RCC 7860 (cell line): Measurements from ENCODE around the gene CRK.
"Not testable (repeated sequence)": the region's sequence is repeated elsewhere in the genome, so short reads cannot be mapped to it uniquely, and the experiment has no call there.

Source experiments
- DNase-seq: peaks from one replicate; pipeline ENCODE4 v3.0.0-alpha.2; 2015; ENCODE audit warnings: low spot score
- FAIRE-seq: peaks from 2 replicates; lab custom pipeline; 2012; peaks lifted over from hg19 to GRCh38; lab: Jason Lieb, UNC

CRK gene

GRCh38 chr17:1467898-1468492, 12.0 kb upstream of the CRK start:
- no peak for DNase-seq
- no peak for FAIRE-seq

DNA sequence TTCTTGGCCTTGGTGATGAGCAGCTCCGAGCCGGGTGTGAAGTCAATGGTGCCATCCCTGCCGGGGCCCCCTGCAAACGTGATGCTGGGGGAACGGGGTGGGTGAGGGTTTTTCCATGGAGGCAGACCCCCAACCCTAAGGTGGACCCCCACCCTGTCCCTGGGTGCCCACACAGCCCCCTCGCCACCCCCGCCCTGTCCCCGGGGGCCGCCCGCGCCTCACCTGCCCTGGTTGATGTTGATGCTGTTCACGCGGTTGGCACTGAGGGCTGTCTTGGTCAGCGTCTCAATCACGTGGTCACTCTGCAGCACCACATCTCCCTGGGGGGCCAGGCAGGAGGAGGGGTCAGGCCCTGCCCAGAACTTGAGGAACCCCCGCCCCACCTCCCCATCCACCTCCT, 11.2 kb upstream of the CRK start:
- no peak for DNase-seq
- no peak for FAIRE-seq

DNA sequence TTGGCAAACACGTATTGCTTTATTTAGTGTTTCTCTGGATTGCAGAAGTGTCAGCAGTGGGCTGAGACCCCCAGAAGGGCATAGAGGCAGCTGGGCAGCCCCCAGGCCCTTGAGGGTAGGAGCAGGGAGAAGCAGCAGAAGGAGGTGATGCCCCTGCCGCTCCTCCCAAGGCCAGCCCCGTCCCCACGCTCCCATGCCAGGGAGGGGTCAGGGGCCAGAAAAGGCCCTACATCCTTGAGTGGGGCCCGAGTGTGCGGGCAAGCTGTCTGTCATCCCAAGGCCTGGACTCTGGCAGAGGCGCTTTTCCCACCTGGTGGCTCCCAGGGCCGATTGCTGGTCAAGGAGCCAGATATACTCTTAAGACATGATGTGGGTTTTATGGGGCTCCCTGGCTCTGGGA, 8.2 kb upstream of the CRK start:
- FAIRE-seq (no peak), DNase-seq (no peak)

- FAIRE-seq (no peak), DNase-seq (no peak)
Observed at GRCh38 chr17:1462164-1463112, 6.4 kb upstream of the CRK start.

DNA sequence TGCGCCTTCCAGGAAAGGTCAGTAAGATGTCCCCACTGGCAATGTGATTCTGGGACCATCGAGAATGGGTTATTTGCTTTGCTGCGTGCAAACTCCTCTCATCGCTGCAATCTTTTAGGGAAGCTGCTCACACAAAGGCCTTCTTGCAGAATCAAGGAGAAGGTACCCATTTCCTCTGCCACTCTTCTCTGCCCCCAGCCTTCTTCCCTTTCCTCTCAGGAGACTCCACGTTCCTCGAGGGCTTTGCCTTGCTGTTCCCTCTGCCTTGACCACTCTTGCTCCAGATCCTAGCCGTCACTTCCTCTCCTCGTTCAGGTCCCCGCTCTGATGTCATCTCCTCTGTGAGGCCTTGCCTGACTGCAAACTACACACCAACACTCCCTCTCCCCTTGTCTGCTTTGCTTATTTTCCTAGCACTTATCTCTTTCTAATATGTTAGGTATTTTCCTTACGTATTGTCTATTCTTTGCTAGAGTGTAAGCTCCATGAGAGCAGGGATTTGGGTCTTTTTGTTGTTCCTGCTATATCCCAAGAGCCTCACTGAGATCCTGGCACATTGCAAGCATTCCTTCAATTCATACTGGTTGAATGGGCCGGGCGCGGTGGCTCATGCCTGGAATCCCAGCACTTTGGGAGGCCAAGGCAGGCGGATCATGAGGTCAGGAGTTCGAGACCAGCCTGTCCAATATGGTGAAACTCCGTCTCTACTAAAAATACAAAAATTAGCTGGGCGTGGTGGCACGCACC, 5.3 kb upstream of the CRK start:
- DNase-seq (no peak), FAIRE-seq (no peak)

DNA sequence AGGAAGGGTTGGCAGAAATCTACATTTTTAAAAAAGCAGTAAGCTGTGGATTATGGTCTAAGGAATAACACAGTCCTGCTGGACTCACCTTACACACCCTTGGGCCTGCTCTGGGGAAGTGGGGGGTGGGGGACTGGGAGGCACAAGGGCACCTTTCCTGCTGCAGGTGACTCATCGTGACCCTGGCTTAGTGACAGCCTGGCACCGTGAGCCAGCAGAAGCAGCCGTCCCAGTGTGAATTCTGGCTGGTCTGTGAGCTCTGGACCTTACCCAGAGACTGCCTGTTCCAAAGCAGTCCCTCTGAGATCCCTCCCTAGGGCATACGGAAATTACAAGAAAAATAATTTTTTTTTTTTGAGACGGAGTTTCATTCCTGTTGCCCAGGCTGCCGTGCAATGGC, 4.2 kb upstream of the CRK start:
- peak; percentile 53 for DNase-seq

GRCh38 chr17:1455291-1455796, 688 bp downstream of the CRK start:
- FAIRE-seq: no peak
- DNase-seq: peak; percentile 55

More for the DNA sequence above, 4.2 kb upstream of the CRK start:
- FAIRE-seq: no peak

- no peak for DNase-seq
- FAIRE-seq: no peak
Observed at GRCh38 chr17:1454541-1454940, 1.5 kb downstream of the CRK start.

DNA sequence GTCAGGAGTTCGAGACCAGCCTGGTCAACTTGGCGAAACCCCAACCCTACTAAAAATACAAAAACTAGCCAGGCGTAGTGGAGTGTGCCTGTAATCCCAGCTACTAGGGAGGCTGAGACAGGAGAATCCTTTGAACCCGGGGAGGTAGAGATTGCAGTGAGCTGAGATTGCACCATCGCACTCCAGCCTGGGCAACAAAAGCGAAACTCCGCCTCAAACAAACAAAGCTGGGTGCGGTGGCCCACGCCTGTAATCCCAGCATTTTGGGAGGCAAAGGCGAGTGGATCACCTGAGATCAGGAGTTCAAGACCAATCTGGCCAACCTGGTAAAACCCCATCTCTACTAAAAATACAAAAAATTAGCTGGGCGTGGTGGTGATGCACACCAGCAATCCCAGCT, 2.3 kb downstream of the CRK start:
- DNase-seq, FAIRE-seq: not testable (repeated sequence)

GRCh38 chr17:1452836-1453235, 3.2 kb downstream of the CRK start:
- DNase-seq (no peak), FAIRE-seq (no peak)

GRCh38 chr17:1450261-1450660, 5.8 kb downstream of the CRK start:
- not testable (repeated sequence) for FAIRE-seq, DNase-seq

DNA sequence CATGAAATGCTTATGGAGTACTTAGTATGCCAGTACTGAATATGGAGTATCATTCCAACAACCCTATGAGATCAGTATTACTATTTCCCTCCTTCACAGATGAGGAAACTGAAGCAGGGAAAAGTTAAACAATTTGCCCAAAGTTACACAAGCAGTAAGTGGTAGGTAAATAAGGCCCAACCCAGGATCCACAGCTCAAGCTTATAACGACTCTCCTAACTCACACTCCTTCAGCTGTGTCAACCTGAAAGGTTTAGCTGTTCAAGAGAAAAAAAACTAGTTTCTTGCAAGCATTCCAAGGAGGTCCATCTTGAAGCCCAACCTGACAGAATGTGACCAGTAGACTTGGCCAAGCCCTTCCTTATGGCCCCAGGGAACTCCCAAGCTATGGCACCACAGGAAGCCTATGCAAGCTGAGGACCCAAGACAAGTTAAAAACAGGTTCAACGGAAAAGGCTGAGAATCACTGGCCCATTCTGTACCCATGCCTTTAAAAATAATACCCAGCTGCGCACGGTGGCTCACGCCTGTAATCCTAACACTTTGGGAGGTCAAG, 6.5 kb downstream of the CRK start:
- DNase-seq: no peak
- FAIRE-seq: no peak

GRCh38 chr17:1447052-1447451, 9.0 kb downstream of the CRK start:
- FAIRE-seq (no peak), DNase-seq (no peak)

DNA sequence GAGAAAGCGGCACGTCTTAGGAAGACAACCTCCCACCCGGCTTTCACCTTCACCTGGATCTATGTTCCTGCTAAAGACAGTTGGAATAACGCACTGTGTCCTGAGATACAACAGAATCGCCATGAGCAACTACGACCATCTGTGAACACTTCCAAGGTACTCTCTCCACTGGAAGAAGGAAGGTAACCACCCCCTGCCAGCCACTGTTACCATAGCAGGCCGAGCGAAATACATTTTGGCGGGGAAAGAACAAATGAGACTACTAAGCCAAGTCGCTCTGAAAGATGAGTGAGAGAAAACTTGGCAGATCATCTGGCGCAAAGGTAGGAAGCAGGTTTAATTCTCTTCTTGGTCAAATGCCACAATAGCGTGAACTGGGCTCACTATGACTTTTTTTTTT, 9.8 kb downstream of the CRK start:
- no peak for DNase-seq
- no peak for FAIRE-seq

DNA sequence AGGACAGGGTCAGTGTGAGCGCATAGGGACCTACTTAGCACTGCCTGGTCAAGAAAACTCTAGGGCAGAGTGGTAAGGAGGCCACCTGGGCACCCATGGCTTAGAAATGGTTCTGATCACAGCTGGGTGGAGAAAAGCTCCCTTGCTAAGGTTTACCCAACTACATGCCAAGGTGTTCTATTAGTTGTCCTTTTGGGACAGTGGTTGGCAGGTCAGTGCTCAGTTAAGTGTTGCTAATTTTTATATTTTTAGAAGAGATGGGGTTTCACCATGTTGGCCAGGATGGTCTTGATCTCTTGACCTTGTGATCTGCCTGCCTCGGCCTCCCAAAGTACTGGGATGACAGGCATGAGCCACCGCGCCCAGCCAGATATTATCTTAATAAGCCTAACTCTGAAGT, 10.3 kb downstream of the CRK start:
- FAIRE-seq, DNase-seq: not testable (repeated sequence)

- not testable (repeated sequence) for FAIRE-seq, DNase-seq
Observed at GRCh38 chr17:1442721-1443120, 13.3 kb downstream of the CRK start.

GRCh38 chr17:1442187-1442586, 13.8 kb downstream of the CRK start:
- FAIRE-seq (no peak), DNase-seq (no peak)

- DNase-seq: no peak
- no peak for FAIRE-seq
Observed at GRCh38 chr17:1440921-1441320, 15.1 kb downstream of the CRK start.

- DNase-seq: peak; percentile 14
- no peak for FAIRE-seq
Observed at GRCh38 chr17:1438593-1439083, 17.4 kb downstream of the CRK start.

DNA sequence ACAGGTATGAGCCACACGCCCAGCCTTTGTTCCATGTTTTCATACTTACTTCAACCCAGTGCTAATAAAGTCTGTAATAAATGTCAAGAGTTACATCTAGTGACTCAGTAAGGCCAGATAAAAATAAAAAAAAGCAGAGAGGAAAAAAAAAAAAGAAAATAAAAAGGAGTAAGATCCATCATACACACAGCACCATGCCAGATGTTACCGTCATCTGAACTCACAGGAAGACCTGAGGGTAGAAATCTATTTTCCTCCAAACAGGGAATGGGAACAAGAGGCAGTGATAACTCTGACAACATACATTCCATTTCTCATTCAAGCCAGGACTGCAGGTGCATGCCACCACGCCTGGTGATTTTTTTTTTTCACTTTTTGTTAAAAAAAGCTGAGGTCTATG, 20.7 kb downstream of the CRK start:
- DNase-seq (no peak), FAIRE-seq (no peak)

GRCh38 chr17:1434150-1434549, 21.9 kb downstream of the CRK start:
- no peak for DNase-seq
- no peak for FAIRE-seq
